IMR-90 (cell line): ENCODE measurements around the gene CCDC182. TPM values are rescaled to one million over a fixed set of nuclear protein-coding genes. Genes with fewer than 3 reads are reported as not detected.

ENCODE experiments used
- ATAC-seq: fragments of 200-7000 bp; cut with Tn5 transposase; 2 replicates; pipeline ENCODE4 v1.9.1; 2020; ENCODE audit warnings: low read depth, mild to moderate bottlenecking, moderate library complexity
- BruUV-seq: library from RNA; stranded (reverse); fragments of 400-500 nt; replicated peaks from 2 replicates; lab custom pipeline; 2021; lab: Mats Ljungman, UMichigan
- CTCF ChIA-PET: fragments of 300-600 bp; formaldehyde crosslinking; extraction: SDS; loops from one replicate; lab custom pipeline; 2021; ENCODE audit warnings: antibody characterized with exemption; lab: Yijun Ruan, JAX
- POLR2A ChIA-PET: fragments of 300-600 bp; sonication (Branson Sonifier 250); formaldehyde crosslinking; loops from one replicate; lab custom pipeline; 2022; ENCODE audit warnings: antibody characterized with exemption; ENCODE audit not compliant: unreplicated experiment; lab: Charles Lee
- DNase-seq: peaks from one replicate; pipeline ENCODE4 v3.0.0; 2013
- H2AFZ ChIP-seq: replicated peaks from 2 replicates; pipeline ENCODE3; 2013; ENCODE audit warnings: low read length, mild to moderate bottlenecking; ENCODE audit not compliant: poor library complexity
- H2AK5ac ChIP-seq: 2 replicates; pipeline ENCODE4 v1.6.1; 2013; ENCODE audit warnings: low read depth, low read length, inconsistent platforms
- H2AK9ac ChIP-seq: replicated peaks from 2 replicates; pipeline ENCODE3; 2013; ENCODE audit warnings: mild to moderate bottlenecking, low read depth, low read length, moderate library complexity; ENCODE audit not compliant: poor library complexity
- H2BK120ac ChIP-seq: 2 replicates; pipeline ENCODE4 v1.6.1; 2013; ENCODE audit warnings: low read depth, low read length, inconsistent platforms
- H2BK15ac ChIP-seq: 3 replicates; pipeline ENCODE4 v1.6.1; 2013; ENCODE audit warnings: low read depth, low read length, inconsistent platforms
- H2BK20ac ChIP-seq: 2 replicates; pipeline ENCODE4 v1.6.1; 2013; ENCODE audit warnings: low read depth, mild to moderate bottlenecking, inconsistent platforms, low read length, moderate library complexity
- H2BK5ac ChIP-seq: 2 replicates; pipeline ENCODE4 v1.6.1; 2013; ENCODE audit warnings: mild to moderate bottlenecking, low read depth, low read length, inconsistent platforms; ENCODE audit not compliant: poor library complexity, severe bottlenecking
- H3K14ac ChIP-seq: replicated peaks from 2 replicates; pipeline ENCODE4 v1.6.1; 2013; ENCODE audit warnings: low read depth, low read length, inconsistent platforms
- H3K18ac ChIP-seq: 2 replicates; pipeline ENCODE4 v1.6.1; 2013; ENCODE audit warnings: low read depth, low read length, control low read depth
- H3K23ac ChIP-seq: 2 replicates; pipeline ENCODE4 v1.6.1; 2013; ENCODE audit warnings: low read depth, low read length, inconsistent platforms
- H3K27ac ChIP-seq: 2 replicates; pipeline ENCODE4 v1.5.1; 2013; ENCODE audit warnings: mild to moderate bottlenecking, control low read depth, low read length; ENCODE audit not compliant: insufficient read depth
- H3K27me3 ChIP-seq: 2 replicates; pipeline ENCODE4 v1.6.1; 2013; ENCODE audit warnings: low read length; ENCODE audit not compliant: control insufficient read depth, insufficient read depth
- H3K36me3 ChIP-seq: 2 replicates; pipeline ENCODE4 v1.6.1; 2013; ENCODE audit warnings: low read length, mixed read lengths; ENCODE audit not compliant: control insufficient read depth, insufficient read depth
- H3K4ac ChIP-seq: 2 replicates; pipeline ENCODE4 v1.6.1; 2013; ENCODE audit warnings: low read depth, low read length, inconsistent platforms
- H3K4me1 ChIP-seq: 2 replicates; pipeline ENCODE4 v1.6.1; 2013; ENCODE audit warnings: low read length, mixed read lengths; ENCODE audit not compliant: control insufficient read depth, insufficient read depth
- H3K4me2 ChIP-seq: 2 replicates; pipeline ENCODE4 v1.6.1; 2013; ENCODE audit warnings: low read depth, mild to moderate bottlenecking, control low read depth, low read length, moderate library complexity
- H3K4me3 ChIP-seq: 2 replicates; pipeline ENCODE4 v1.5.1; 2013; ENCODE audit warnings: low read depth, mild to moderate bottlenecking, control low read depth, low read length, moderate library complexity; ENCODE audit not compliant: insufficient read depth
- H3K56ac ChIP-seq: 2 replicates; pipeline ENCODE4 v1.6.1; 2013; ENCODE audit warnings: low read length, inconsistent platforms; ENCODE audit not compliant: insufficient read depth; ENCODE audit errors: extremely low read depth
- H3K79me1 ChIP-seq, 2 experiments: 2 replicates each; pipeline ENCODE4 v1.6.1; 2013; ENCODE audit warnings: low read length in 2 of 2, inconsistent platforms in 1 of 2, low read depth in 1 of 2
- H3K9ac ChIP-seq: 2 replicates; pipeline ENCODE4 v1.6.1; 2013; ENCODE audit warnings: low read depth, low read length, control low read depth
- H3K9me1 ChIP-seq: 2 replicates; pipeline ENCODE4 v1.6.1; 2013; ENCODE audit warnings: low read length, inconsistent platforms; ENCODE audit not compliant: insufficient read depth
- H3K9me3 ChIP-seq: 2 replicates; pipeline ENCODE4 v1.6.1; 2013; ENCODE audit warnings: low read length; ENCODE audit not compliant: control insufficient read depth, insufficient read depth
- H4K20me1 ChIP-seq: 2 replicates; pipeline ENCODE4 v1.6.1; 2013; ENCODE audit warnings: low read length, inconsistent platforms; ENCODE audit not compliant: insufficient read depth
- H4K5ac ChIP-seq: 2 replicates; pipeline ENCODE4 v1.6.1; 2013; ENCODE audit warnings: mild to moderate bottlenecking, low read depth, low read length, control low read depth
- H4K8ac ChIP-seq, 2 experiments: 2 replicates each; pipeline ENCODE4 v1.6.1; 2013; ENCODE audit warnings: low read depth in 2 of 2, low read length in 2 of 2, control low read depth in 1 of 2, inconsistent platforms in 1 of 2
- H4K91ac ChIP-seq: 2 replicates; pipeline ENCODE4 v1.6.1; 2013; ENCODE audit warnings: low read depth, low read length, inconsistent platforms; ENCODE audit not compliant: insufficient read depth
- BHLHE40 ChIP-seq: fragments of 150-350 bp; IDR thresholded peaks from 2 replicates; pipeline ENCODE4 v1.6.1; 2016; ENCODE audit warnings: mild to moderate bottlenecking, low read depth, low read length
- CEBPB ChIP-seq: IDR thresholded peaks from 2 replicates; pipeline ENCODE4 v1.6.1; 2012; ENCODE audit warnings: low read depth, low read length, improper control_type of control experiment
- CHD1 ChIP-seq: IDR thresholded peaks from 2 replicates; pipeline ENCODE4 v1.6.1; 2012; ENCODE audit warnings: low read depth, low read length, improper control_type of control experiment
- CTCF ChIP-seq: conservative IDR thresholded peaks from 2 replicates; pipeline ENCODE4 v1.5.1; 2012; ENCODE audit warnings: mild to moderate bottlenecking, low read depth, low read length, improper control_type of control experiment
- ELK1 ChIP-seq: fragments of 150-350 bp; IDR thresholded peaks from 2 replicates; pipeline ENCODE4 v1.6.1; 2016; ENCODE audit warnings: low read depth, mild to moderate bottlenecking, low read length, moderate library complexity, borderline replicate concordance
- FOS ChIP-seq: fragments of 150-350 bp; IDR thresholded peaks from 2 replicates; pipeline ENCODE4 v1.6.1; 2016; ENCODE audit warnings: low read depth, low read length
- MAFK ChIP-seq: IDR thresholded peaks from 2 replicates; pipeline ENCODE4 v1.6.1; 2012; ENCODE audit warnings: low read depth, low read length, improper control_type of control experiment
- MAZ ChIP-seq: IDR thresholded peaks from 2 replicates; pipeline ENCODE4 v1.6.1; 2012; ENCODE audit warnings: low read depth, mild to moderate bottlenecking, low read length, improper control_type of control experiment, moderate library complexity, borderline replicate concordance
- MXI1 ChIP-seq: IDR thresholded peaks from 2 replicates; pipeline ENCODE4 v1.6.1; 2012; ENCODE audit warnings: low read depth, mild to moderate bottlenecking, low read length, moderate library complexity, borderline replicate concordance
- NFE2L2 ChIP-seq: fragments of 150-350 bp; IDR thresholded peaks from 2 replicates; pipeline ENCODE4 v1.6.1; 2016; ENCODE audit warnings: low read depth, mild to moderate bottlenecking, low read length
- POLR2A ChIP-seq: IDR thresholded peaks from 2 replicates; pipeline ENCODE4 v1.6.1; 2012; ENCODE audit warnings: mild to moderate bottlenecking, low read depth, low read length
- RAD21 ChIP-seq: IDR thresholded peaks from 2 replicates; pipeline ENCODE4 v1.6.1; 2012; ENCODE audit warnings: low read length, improper control_type of control experiment
- RCOR1 ChIP-seq: IDR thresholded peaks from 2 replicates; pipeline ENCODE4 v1.6.1; 2012; ENCODE audit warnings: mild to moderate bottlenecking, low read length, improper control_type of control experiment; ENCODE audit not compliant: insufficient replicate concordance
- RFX5 ChIP-seq: IDR thresholded peaks from 2 replicates; pipeline ENCODE4 v1.8.0; 2012; ENCODE audit warnings: low read depth, mild to moderate bottlenecking, low read length, moderate library complexity
- SMC3 ChIP-seq: fragments of 150-350 bp; IDR thresholded peaks from 2 replicates; pipeline ENCODE4 v1.6.1; 2016; ENCODE audit warnings: low read depth, mild to moderate bottlenecking, antibody characterized with exemption, low read length, moderate library complexity
- WGBS, 2 experiments: methylation state at CpG; one replicate each; pipeline versions ENCODE4 v1.1.5 to v1.1.7; 2013; ENCODE audit warnings: missing lambda C conversion rate in 2 of 2; ENCODE audit not compliant: insufficient read length in 1 of 2; ENCODE audit errors: extremely low coverage in 2 of 2; 5-methylcytosine and 5-hydroxymethylcytosine counted together
- dilution Hi-C: fragments of 300-500 bp; cut with HindIII; formaldehyde crosslinking; loops from one replicate; pipeline ENCODE4 v1.14.3; 2018; ENCODE audit warnings: low sequenced_read_pairs; ENCODE audit not compliant: unreplicated experiment
- in situ Hi-C: fragments of 300-500 bp; cut with MboI; formaldehyde crosslinking; loops from 3 replicates; pipeline ENCODE4 v1.14.3; 2019; ENCODE audit warnings: low sequenced_read_pairs, inconsistent platforms, mixed read lengths
- intact Hi-C: fragments of 100-400 bp; cut with micrococcal nuclease; formaldehyde crosslinking; loops from 2 replicates; pipeline ENCODE4 v1.10.0; 2022
- polyA plus RNA-seq, 3 experiments: library from polyadenylated mRNA; depleted of rRNA; stranded (reverse); fragments of >200 nt; gene quantifications; 2 replicates each; pipeline ENCODE4 v1.2.3, GENCODE V29; 2012; ENCODE audit warnings: low replicate concordance in 1 of 3
- total RNA-seq: library from RNA; depleted of rRNA; stranded (reverse); fragments of >200 nt; gene quantifications from 2 replicates; pipeline ENCODE4 v1.2.3, GENCODE V29; 2012
- TF ChIP-seq, protein P1 (sequence below): fragments of 150-350 bp; IDR thresholded peaks from 2 replicates; pipeline ENCODE4 v1.6.1; 2017; ENCODE audit warnings: mild to moderate bottlenecking, antibody characterized with exemption, low read length, low read depth

CCDC182 gene
- total and polyA plus RNA-seq, 2 of the 4 experiments (the other 2 are of a cell fraction): not detected

DNA sequence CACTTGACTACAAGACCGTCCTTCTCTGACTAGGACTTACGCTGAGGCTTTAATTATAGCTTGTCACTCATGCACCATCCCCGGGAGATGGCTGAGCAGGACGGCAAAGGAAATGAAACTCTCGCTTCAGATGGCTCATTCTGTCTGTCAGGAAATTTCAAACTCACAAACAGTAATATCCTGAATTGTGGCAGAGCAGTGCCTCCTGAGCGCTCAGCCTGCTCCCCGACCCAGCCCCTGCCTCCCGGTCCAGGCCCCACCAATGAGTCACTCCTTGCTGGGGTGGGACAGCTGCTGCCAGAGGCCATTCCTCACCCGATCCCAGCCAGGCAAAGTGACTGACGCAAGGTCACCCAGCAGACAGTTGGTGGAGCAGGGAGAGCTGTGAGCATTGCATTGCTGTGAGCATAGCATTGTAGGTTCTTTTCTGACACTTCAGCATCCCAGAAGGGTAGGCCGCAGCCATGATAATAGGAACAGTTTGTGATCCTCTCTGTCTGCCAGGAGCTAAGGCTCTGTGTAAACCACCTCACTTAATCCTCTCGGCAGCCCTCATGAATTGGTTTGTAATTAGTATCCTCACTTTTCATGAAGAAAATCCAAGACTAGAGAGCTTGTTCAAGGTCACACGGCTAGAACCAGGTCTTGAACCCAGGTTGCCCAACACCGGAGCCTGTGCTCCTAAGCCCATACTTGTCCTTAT lies 20.9 kb downstream of the CCDC182 start:
- Histone ChIP-seq H2BK20ac (no peak overlapping the region), H3K18ac (no peak overlapping the region), H4K5ac (no peak overlapping the region), H2AFZ (peak overlapping the region; percentile 2), H3K14ac (no peak overlapping the region), H3K56ac (no peak overlapping the region), H4K8ac (no peak overlapping the region), H3K4me2 (no peak overlapping the region), H2AK5ac (no peak overlapping the region), H3K4ac (no peak overlapping the region), H4K20me1 (no peaks in the 10 kb centered on the region), H3K9ac (no peak overlapping the region), H3K27me3 (peaks cover 23% of the 10 kb centered on the region), H2AK9ac (no peak overlapping the region), H4K91ac (no peak overlapping the region), H2BK5ac (no peak overlapping the region), H3K9me3 (no peaks in the 10 kb centered on the region), H3K9me1 (no peaks in the 10 kb centered on the region), H3K23ac (no peak overlapping the region), H3K4me1 (no peaks in the 10 kb centered on the region), H3K4me3 (no peak overlapping the region), H3K27ac (no peak overlapping the region), H2BK120ac (no peak overlapping the region), H3K79me1 (no peaks in the 10 kb centered on the region), H2BK15ac (no peak overlapping the region), H3K36me3 (no peaks in the 10 kb centered on the region)
- in situ Hi-C loops (no loop called here), intact Hi-C loops (no loop called here), dilution Hi-C loops (no loop called here)
- ChIA-PET CTCF (interaction anchor here (0.6 kb wide), 1 partner anchor 51 kb away, joined by 4 read pairs; no protein-coding TSS in a partner anchor), POLR2A (no interaction called here)
- TF ChIP-seq ELK1 (no peak), CEBPB (no peak), RFX5 (no peak), MAZ (no peak), POLR2A (no peak), SMC3 (no peak), RCOR1 (no peak), RAD21 (no peak), BHLHE40 (no peak), MXI1 (no peak), FOS (no peak), NFE2L2 (no peak), CTCF (no peak), MAFK (no peak), CHD1 (no peak)
- TF ChIP-seq, protein P1, sequence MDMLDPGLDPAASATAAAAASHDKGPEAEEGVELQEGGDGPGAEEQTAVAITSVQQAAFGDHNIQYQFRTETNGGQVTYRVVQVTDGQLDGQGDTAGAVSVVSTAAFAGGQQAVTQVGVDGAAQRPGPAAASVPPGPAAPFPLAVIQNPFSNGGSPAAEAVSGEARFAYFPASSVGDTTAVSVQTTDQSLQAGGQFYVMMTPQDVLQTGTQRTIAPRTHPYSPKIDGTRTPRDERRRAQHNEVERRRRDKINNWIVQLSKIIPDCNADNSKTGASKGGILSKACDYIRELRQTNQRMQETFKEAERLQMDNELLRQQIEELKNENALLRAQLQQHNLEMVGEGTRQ: no peak
- ATAC-seq (no peak), DNase-seq (no peak)
- WGBS, 2 experiments: 53% methylated on average over 11 of the region's 14 CpGs; no CpG with 5 or more reads in 1 of the 2 experiments
- no TSS peak for BruUV-seq
